Loucy (cell line): Measurements from ENCODE around the gene HDGF.

Source experiments
- H2AFZ ChIP-seq: fragments of 200-600 bp; sonication (generic); 2 replicates; pipeline ENCODE4 v1.6.0; 2016; ENCODE audit warnings: antibody characterized with exemption, mild to moderate bottlenecking, low read length, moderate library complexity
- H3F3A ChIP-seq: fragments of 200-600 bp; 2 replicates; pipeline ENCODE4 v1.6.0; 2016; ENCODE audit warnings: antibody characterized with exemption, low read depth, mild to moderate bottlenecking
- H3K27me3 ChIP-seq: fragments of 200-600 bp; sonication (generic); 2 replicates; pipeline ENCODE4 v1.6.1; 2014; ENCODE audit warnings: low read length, mild to moderate bottlenecking; ENCODE audit not compliant: insufficient read depth, poor library complexity, severe bottlenecking
- H3K36me3 ChIP-seq: fragments of 200-600 bp; sonication (generic); 2 replicates; pipeline ENCODE4 v1.6.1; 2016; ENCODE audit warnings: low read length; ENCODE audit not compliant: insufficient read depth
- H3K4me1 ChIP-seq: fragments of 200-600 bp; sonication (generic); 2 replicates; pipeline ENCODE4 v1.5.1; 2014; ENCODE audit warnings: low read length, mild to moderate bottlenecking; ENCODE audit not compliant: insufficient read depth, poor library complexity, severe bottlenecking
- H3K4me2 ChIP-seq: fragments of 200-600 bp; sonication (generic); 2 replicates; pipeline ENCODE4 v1.6.0; 2014; ENCODE audit warnings: antibody characterized with exemption, low read length, low read depth, mild to moderate bottlenecking; ENCODE audit not compliant: poor library complexity, severe bottlenecking
- H3K4me3 ChIP-seq: fragments of 200-600 bp; sonication (generic); 2 replicates; pipeline ENCODE4 v1.5.1; 2014; ENCODE audit warnings: low read length, mild to moderate bottlenecking, mixed read lengths; ENCODE audit not compliant: poor library complexity, severe bottlenecking
- H3K79me2 ChIP-seq: fragments of 200-600 bp; sonication (generic); 2 replicates; pipeline ENCODE4 v1.6.1; 2014; ENCODE audit warnings: low read length; ENCODE audit not compliant: insufficient read depth
- H3K9ac ChIP-seq: fragments of 200-600 bp; sonication (generic); 2 replicates; pipeline ENCODE4 v1.6.0; 2014; ENCODE audit warnings: mild to moderate bottlenecking, low read depth, low read length, moderate library complexity; ENCODE audit not compliant: poor library complexity, severe bottlenecking
- H3K9me2 ChIP-seq: fragments of 200-600 bp; sonication (generic); replicated peaks from 2 replicates; pipeline ENCODE4 v1.6.1; 2016; ENCODE audit warnings: low read depth, low read length, mixed read lengths
- H3K9me3 ChIP-seq: fragments of 200-600 bp; sonication (generic); 2 replicates; pipeline ENCODE4 v1.6.1; 2014; ENCODE audit warnings: mild to moderate bottlenecking, antibody characterized with exemption, low read length, low read depth; ENCODE audit not compliant: insufficient read depth
- H4K20me1 ChIP-seq: fragments of 200-600 bp; sonication (generic); 2 replicates; pipeline ENCODE4 v1.6.0; 2014; ENCODE audit warnings: antibody characterized with exemption, low read length, mild to moderate bottlenecking; ENCODE audit not compliant: insufficient read depth, poor library complexity, severe bottlenecking
- EZH2phosphoT487 ChIP-seq: fragments of 200-600 bp; IDR thresholded peaks from 2 replicates; pipeline ENCODE4 v1.6.1; 2018; ENCODE audit warnings: antibody characterized with exemption, mild to moderate bottlenecking, moderate library complexity, borderline replicate concordance
- TF ChIP-seq, protein P1 (sequence below): fragments of 200-600 bp; sonication (generic); conservative IDR thresholded peaks from 2 replicates; pipeline ENCODE4 v1.5.1; 2014; ENCODE audit warnings: mild to moderate bottlenecking, antibody characterized with exemption, low read length

HDGF gene

GRCh38 chr1:156751451-156751756 lies at the start of gene HDGF:
Gene HDGF (minus strand): TSS chr1:156751675. CDS start chr1:156751429, 246 bp downstream.
- no peaks in the 10 kb centered on the region for H3F3A ChIP-seq
- H3K4me2 ChIP-seq = peak within 1 kb of the TSS; percentile 99
- peak within 1 kb of the TSS; percentile 94 for H2AFZ ChIP-seq
- H3K4me3 ChIP-seq = peak within 1 kb of the TSS; percentile 90
- H3K9me3 ChIP-seq = no peaks in the 10 kb centered on the region
- H3K9ac ChIP-seq = peak within 1 kb of the TSS; percentile 100
- H3K4me1 ChIP-seq = peaks cover 30% of the 10 kb centered on the region
- no peaks in the 10 kb centered on the region for H3K36me3 ChIP-seq
- TF ChIP-seq, protein P1, sequence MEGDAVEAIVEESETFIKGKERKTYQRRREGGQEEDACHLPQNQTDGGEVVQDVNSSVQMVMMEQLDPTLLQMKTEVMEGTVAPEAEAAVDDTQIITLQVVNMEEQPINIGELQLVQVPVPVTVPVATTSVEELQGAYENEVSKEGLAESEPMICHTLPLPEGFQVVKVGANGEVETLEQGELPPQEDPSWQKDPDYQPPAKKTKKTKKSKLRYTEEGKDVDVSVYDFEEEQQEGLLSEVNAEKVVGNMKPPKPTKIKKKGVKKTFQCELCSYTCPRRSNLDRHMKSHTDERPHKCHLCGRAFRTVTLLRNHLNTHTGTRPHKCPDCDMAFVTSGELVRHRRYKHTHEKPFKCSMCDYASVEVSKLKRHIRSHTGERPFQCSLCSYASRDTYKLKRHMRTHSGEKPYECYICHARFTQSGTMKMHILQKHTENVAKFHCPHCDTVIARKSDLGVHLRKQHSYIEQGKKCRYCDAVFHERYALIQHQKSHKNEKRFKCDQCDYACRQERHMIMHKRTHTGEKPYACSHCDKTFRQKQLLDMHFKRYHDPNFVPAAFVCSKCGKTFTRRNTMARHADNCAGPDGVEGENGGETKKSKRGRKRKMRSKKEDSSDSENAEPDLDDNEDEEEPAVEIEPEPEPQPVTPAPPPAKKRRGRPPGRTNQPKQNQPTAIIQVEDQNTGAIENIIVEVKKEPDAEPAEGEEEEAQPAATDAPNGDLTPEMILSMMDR = no peak
- TF ChIP-seq EZH2phosphoT487 = no peak
- H3K27me3 ChIP-seq = peaks cover 6% of the 10 kb centered on the region
- H3K79me2 ChIP-seq = peaks cover 73% of the 10 kb centered on the region
- peaks cover 33% of the 10 kb centered on the region for H4K20me1 ChIP-seq
- H3K9me2 ChIP-seq = no peaks in the 10 kb centered on the region

- TF ChIP-seq, protein P1 = peak; percentile 83
- no peak for TF ChIP-seq EZH2phosphoT487
- H4K20me1 ChIP-seq = no peaks in the 10 kb centered on the region
- H3K4me2 ChIP-seq = no peak overlapping the region
- H3K4me1 ChIP-seq = peaks cover 5% of the 10 kb centered on the region
- H3K79me2 ChIP-seq = no peaks in the 10 kb centered on the region
- peaks cover 98% of the 10 kb centered on the region for H3K36me3 ChIP-seq
- no peak overlapping the region for H2AFZ ChIP-seq
- no peaks in the 10 kb centered on the region for H3K9me2 ChIP-seq
- H3K27me3 ChIP-seq = no peaks in the 10 kb centered on the region
- H3F3A ChIP-seq = no peaks in the 10 kb centered on the region
- H3K9ac ChIP-seq = no peak overlapping the region
- no peak overlapping the region for H3K4me3 ChIP-seq
- H3K9me3 ChIP-seq = no peaks in the 10 kb centered on the region
These were observed 45.9 kb upstream of the HDGF start for GRCh38 chr1:156797212-156797871.

GRCh38 chr1:156796340-156797097 lies 45.0 kb upstream of the HDGF start:
- Histone ChIP-seq H3F3A (no peaks in the 10 kb centered on the region), H3K4me3 (no peak overlapping the region)
- TF ChIP-seq, protein P1 = no peak
- TF ChIP-seq EZH2phosphoT487 = no peak

More at GRCh38 chr1:156796340-156797097, 45.0 kb upstream of the HDGF start:
- no peaks in the 10 kb centered on the region for H3K9me3 ChIP-seq
- H3K4me2 ChIP-seq = no peak overlapping the region
- H4K20me1 ChIP-seq = no peaks in the 10 kb centered on the region
- no peak overlapping the region for H2AFZ ChIP-seq
- H3K27me3 ChIP-seq = no peaks in the 10 kb centered on the region
- peaks cover 5% of the 10 kb centered on the region for H3K4me1 ChIP-seq
- no peak overlapping the region for H3K9ac ChIP-seq
- no peaks in the 10 kb centered on the region for H3K9me2 ChIP-seq
- H3K79me2 ChIP-seq = no peaks in the 10 kb centered on the region
- H3K36me3 ChIP-seq = peaks cover 98% of the 10 kb centered on the region
